ENCODE measurements around the gene KIF26B. TPM values are rescaled to one million over a fixed set of nuclear protein-coding genes. Genes with fewer than 3 reads are reported as not detected.

Gene KIF26B
- total RNA-seq, 1 experiment from 2014 or later, result 1.2 TPM

GRCh38 chr1:245317217-245317616 is 162.4 kb downstream of the KIF26B start:
- ChIA-PET POLR2A (no interaction called here), CTCF (interaction anchor here (1.6 kb wide), 1 partner anchor 64 kb away, joined by 5 read pairs; no protein-coding TSS in a partner anchor)
- ATAC-seq, result no peak
- no peaks in the 10 kb centered on the region for H3K9me3 Mint-ChIP-seq
- TF ChIP-seq PRRX2 (CRISPR knock-in tag; IDR thresholded peaks at IDR 0.05), result no peak
- no peak for TF ChIP-seq ATF3 (CRISPR knock-in tag; conservative IDR thresholded peaks at IDR 0.05)
- no peak for TF ChIP-seq TEAD4 (CRISPR knock-in tag; IDR thresholded peaks at IDR 0.05)
- no peak for TF ChIP-seq SP1 (CRISPR knock-in tag; conservative IDR thresholded peaks at IDR 0.05)
- TF ChIP-seq KAT7 (CRISPR knock-in tag; IDR thresholded peaks at IDR 0.05; ENCODE audit: borderline replicate concordance), result no peak
- no peak for TF ChIP-seq ZNF425 (CRISPR knock-in tag; conservative IDR thresholded peaks at IDR 0.05)
- TF ChIP-seq ZNF512 (CRISPR knock-in tag; IDR thresholded peaks at IDR 0.05; ENCODE audit: borderline replicate concordance), result no peak
- TF ChIP-seq CBFB (CRISPR knock-in tag; IDR thresholded peaks at IDR 0.05; ENCODE audit: low read depth), result no peak
- TF ChIP-seq RORB (CRISPR knock-in tag; IDR thresholded peaks at IDR 0.05), result no peak
- no peak for TF ChIP-seq ZNF219 (CRISPR knock-in tag; IDR thresholded peaks at IDR 0.05; ENCODE audit: borderline replicate concordance)
- TF ChIP-seq NR1H2 (CRISPR knock-in tag; IDR thresholded peaks at IDR 0.05), result no peak
- TF ChIP-seq CTCF (IDR thresholded peaks at IDR 0.05), result no peak
- TF ChIP-seq ZNF138 (CRISPR knock-in tag; conservative IDR thresholded peaks at IDR 0.05), result no peak
- TF ChIP-seq ESRRA (CRISPR knock-in tag; IDR thresholded peaks at IDR 0.05; ENCODE audit: borderline replicate concordance), result no peak
- TF ChIP-seq ZNF396 (CRISPR knock-in tag; IDR thresholded peaks at IDR 0.05; ENCODE audit: borderline replicate concordance), result no peak
- TF ChIP-seq AFF4 (CRISPR knock-in tag; IDR thresholded peaks at IDR 0.05; ENCODE audit: borderline replicate concordance), result no peak
- no peak for TF ChIP-seq GRHL2 (CRISPR knock-in tag; IDR thresholded peaks at IDR 0.05; ENCODE audit: insufficient replicate concordance, severe bottlenecking)
- no peak for TF ChIP-seq ZNF671 (CRISPR knock-in tag; IDR thresholded peaks at IDR 0.05)
- no peak for TF ChIP-seq NR2C2 (CRISPR knock-in tag; IDR thresholded peaks at IDR 0.05)
- no peaks in the 10 kb centered on the region for H3K27me3 Mint-ChIP-seq (ENCODE audit: low read depth)
- no peaks in the 10 kb centered on the region for H3K36me3 Mint-ChIP-seq
- H3K4me1 Mint-ChIP-seq, result peaks cover 15% of the 10 kb centered on the region
- no peak overlapping the region for H3K27ac Mint-ChIP-seq
- DNase-seq (ENCODE audit: low spot score), result no peak
- H3K4me3 Mint-ChIP-seq, result no peak overlapping the region
